MG63 (cell line): ENCODE measurements around the gene EEFSEC. TPM values are rescaled to one million over a fixed set of nuclear protein-coding genes. Genes with fewer than 3 reads are reported as not detected.

Source experiments
- DNase-seq: peaks from one replicate; pipeline ENCODE4 v3.0.0-alpha.2; 2020
- H3K27me3 ChIP-seq: fragments of 250-450 bp; sonication (Bioruptor Pico); 2 replicates; pipeline ENCODE4 v1.5.1; 2020; ENCODE audit warnings: mild to moderate bottlenecking, moderate library complexity
- H3K36me3 ChIP-seq: fragments of 250-450 bp; sonication (Bioruptor Pico); 2 replicates; pipeline ENCODE4 v1.5.1; 2020; ENCODE audit warnings: mild to moderate bottlenecking, moderate library complexity
- H3K4me3 ChIP-seq: fragments of 250-450 bp; sonication (Bioruptor Pico); 2 replicates; pipeline ENCODE4 v1.5.1; 2020; ENCODE audit warnings: mild to moderate bottlenecking, moderate library complexity
- H3K9me3 ChIP-seq: fragments of 250-450 bp; sonication (Bioruptor Pico); 2 replicates; pipeline ENCODE4 v1.5.1; 2020; ENCODE audit warnings: mild to moderate bottlenecking, moderate library complexity
- total RNA-seq: library from RNA; depleted of rRNA; stranded (reverse); fragments of >200 nt; shearing (Covaris generic); gene quantifications from 2 replicates; pipeline ENCODE4 v1.2.3, GENCODE V29; 2014; ENCODE audit warnings: low replicate concordance

The EEFSEC gene
- total RNA-seq, 1 experiment from 2014 or later: 6.8 TPM

- no peaks in the 10 kb centered on the region for H3K36me3 ChIP-seq
- no peak for DNase-seq
- no peak overlapping the region for H3K4me3 ChIP-seq
- H3K27me3 ChIP-seq: no peaks in the 10 kb centered on the region
- peaks cover 4% of the 10 kb centered on the region; the same call in 1 of the 2 replicates for H3K9me3 ChIP-seq
Measured at GRCh38 chr3:128432971-128433836, 279.9 kb downstream of the EEFSEC start.

- no peaks in the 10 kb centered on the region for H3K27me3 ChIP-seq
- DNase-seq: no peak
- no peaks in the 10 kb centered on the region for H3K36me3 ChIP-seq
- peaks cover 4% of the 10 kb centered on the region; the same call in 1 of the 2 replicates for H3K9me3 ChIP-seq
- no peak overlapping the region for H3K4me3 ChIP-seq
Measured at GRCh38 chr3:128433837-128434165, 280.5 kb downstream of the EEFSEC start.

- Histone ChIP-seq H3K27me3 (no peaks in the 10 kb centered on the region), H3K36me3 (no peaks in the 10 kb centered on the region), H3K4me3 (no peak overlapping the region), H3K9me3 (peaks cover 4% of the 10 kb centered on the region; the same call in 1 of the 2 replicates)
- DNase-seq: no peak
Measured at GRCh38 chr3:128434524-128434923, 281.2 kb downstream of the EEFSEC start.

- H3K36me3 ChIP-seq: no peaks in the 10 kb centered on the region
- no peak overlapping the region for H3K4me3 ChIP-seq
- peaks cover 4% of the 10 kb centered on the region; the same call in 1 of the 2 replicates for H3K9me3 ChIP-seq
- H3K27me3 ChIP-seq: no peaks in the 10 kb centered on the region
- no peak for DNase-seq
Measured at GRCh38 chr3:128435058-128435457, 281.8 kb downstream of the EEFSEC start.

- Histone ChIP-seq H3K4me3 (no peak overlapping the region), H3K27me3 (no peaks in the 10 kb centered on the region)
Measured at GRCh38 chr3:128435561-128435960, 282.3 kb downstream of the EEFSEC start.

GRCh38 chr3:128436214-128436613 lies 282.9 kb downstream of the EEFSEC start:
- DNase-seq: peak; percentile 71
- Histone ChIP-seq H3K27me3 (no peaks in the 10 kb centered on the region), H3K4me3 (no peak overlapping the region)

More at GRCh38 chr3:128435561-128435960, 282.3 kb downstream of the EEFSEC start:
- H3K36me3 ChIP-seq: no peaks in the 10 kb centered on the region
- no peak for DNase-seq
- peaks cover 4% of the 10 kb centered on the region; the same call in 1 of the 2 replicates for H3K9me3 ChIP-seq

GRCh38 chr3:128438488-128439072 lies 285.3 kb downstream of the EEFSEC start:
- H3K4me3 ChIP-seq: no peak overlapping the region
- H3K9me3 ChIP-seq: peaks cover 4% of the 10 kb centered on the region; the same call in 1 of the 2 replicates
- no peak for DNase-seq
- H3K27me3 ChIP-seq: no peaks in the 10 kb centered on the region
- H3K36me3 ChIP-seq: no peaks in the 10 kb centered on the region

More at GRCh38 chr3:128436214-128436613, 282.9 kb downstream of the EEFSEC start:
- Histone ChIP-seq H3K36me3 (no peaks in the 10 kb centered on the region), H3K9me3 (peaks cover 4% of the 10 kb centered on the region; the same call in 1 of the 2 replicates)

- peak; percentile 82 for DNase-seq
- H3K4me3 ChIP-seq: no peak overlapping the region
- no peaks in the 10 kb centered on the region for H3K36me3 ChIP-seq
- H3K27me3 ChIP-seq: no peaks in the 10 kb centered on the region
- peaks cover 4% of the 10 kb centered on the region; the same call in 1 of the 2 replicates for H3K9me3 ChIP-seq
Measured at GRCh38 chr3:128439226-128439625, 285.9 kb downstream of the EEFSEC start.

GRCh38 chr3:128442070-128442469 lies 288.8 kb downstream of the EEFSEC start:
- Histone ChIP-seq H3K27me3 (no peaks in the 10 kb centered on the region), H3K9me3 (no peaks in the 10 kb centered on the region), H3K4me3 (no peak overlapping the region), H3K36me3 (no peaks in the 10 kb centered on the region)
- no peak for DNase-seq

- Histone ChIP-seq H3K27me3 (no peaks in the 10 kb centered on the region), H3K4me3 (no peak overlapping the region), H3K36me3 (no peaks in the 10 kb centered on the region), H3K9me3 (no peaks in the 10 kb centered on the region)
- DNase-seq: no peak
Measured at GRCh38 chr3:128442949-128443348, 289.7 kb downstream of the EEFSEC start.

- no peaks in the 10 kb centered on the region for H3K36me3 ChIP-seq
Measured at GRCh38 chr3:128443771-128444170, 290.5 kb downstream of the EEFSEC start.

GRCh38 chr3:128445357-128445756 lies 292.1 kb downstream of the EEFSEC start:
- Histone ChIP-seq H3K4me3 (no peak overlapping the region), H3K36me3 (no peaks in the 10 kb centered on the region), H3K9me3 (no peaks in the 10 kb centered on the region), H3K27me3 (no peaks in the 10 kb centered on the region)
- DNase-seq: no peak

More at GRCh38 chr3:128443771-128444170, 290.5 kb downstream of the EEFSEC start:
- DNase-seq: no peak
- Histone ChIP-seq H3K4me3 (no peak overlapping the region), H3K27me3 (no peaks in the 10 kb centered on the region), H3K9me3 (no peaks in the 10 kb centered on the region)

GRCh38 chr3:128446821-128447220 lies 293.5 kb downstream of the EEFSEC start:
- no peak overlapping the region for H3K4me3 ChIP-seq
- no peak for DNase-seq
- no peaks in the 10 kb centered on the region for H3K9me3 ChIP-seq
- H3K27me3 ChIP-seq: no peaks in the 10 kb centered on the region
- no peaks in the 10 kb centered on the region for H3K36me3 ChIP-seq

GRCh38 chr3:128447561-128448013 lies 294.3 kb downstream of the EEFSEC start:
- no peaks in the 10 kb centered on the region for H3K36me3 ChIP-seq
- H3K9me3 ChIP-seq: no peaks in the 10 kb centered on the region
- DNase-seq: no peak
- no peaks in the 10 kb centered on the region for H3K27me3 ChIP-seq
- no peak overlapping the region for H3K4me3 ChIP-seq

- no peak for DNase-seq
Measured at GRCh38 chr3:128448491-128448890, 295.2 kb downstream of the EEFSEC start.

GRCh38 chr3:128449111-128449638 lies 295.9 kb downstream of the EEFSEC start:
- no peaks in the 10 kb centered on the region for H3K36me3 ChIP-seq
- no peak for DNase-seq
- no peak overlapping the region for H3K4me3 ChIP-seq
- H3K9me3 ChIP-seq: no peaks in the 10 kb centered on the region
- H3K27me3 ChIP-seq: no peaks in the 10 kb centered on the region

More at GRCh38 chr3:128448491-128448890, 295.2 kb downstream of the EEFSEC start:
- Histone ChIP-seq H3K9me3 (no peaks in the 10 kb centered on the region), H3K27me3 (no peaks in the 10 kb centered on the region), H3K4me3 (no peak overlapping the region), H3K36me3 (no peaks in the 10 kb centered on the region)

- Histone ChIP-seq H3K27me3 (peaks cover 5% of the 10 kb centered on the region; the same call in 1 of the 2 replicates), H3K9me3 (no peaks in the 10 kb centered on the region), H3K4me3 (no peak overlapping the region), H3K36me3 (no peaks in the 10 kb centered on the region)
- no peak for DNase-seq
Measured at GRCh38 chr3:128452120-128452519, 298.8 kb downstream of the EEFSEC start.
